Breast epithelium (tissue), 3 donors: Measurements from ENCODE around the gene FAM131C.

Experiments used
- CTCF ChIP-seq, 3 donors: fragments of 450-650 bp; IDR thresholded peaks; one replicate each; pipeline ENCODE4 v1.5.1; 2016 to 2017; ENCODE audit warnings: antibody characterized with exemption in 3 of 3, mild to moderate bottlenecking in 3 of 3, moderate library complexity in 3 of 3
- POLR2A ChIP-seq: fragments of 450-650 bp; IDR thresholded peaks from one replicate; pipeline ENCODE4 v1.6.1; 2016; ENCODE audit warnings: antibody characterized with exemption, mild to moderate bottlenecking, moderate library complexity
- POLR2AphosphoS5 ChIP-seq, 3 donors: sonication (generic); formaldehyde crosslinking; IDR thresholded peaks; one replicate each; pipeline ENCODE4 v1.6.1; 2017; ENCODE audit warnings: antibody characterized with exemption in 3 of 3

GRCh38 chr1:16080422-16081150 is 7.1 kb upstream of the FAM131C start:
- TF ChIP-seq CTCF (IDR thresholded peaks at IDR 0.05) (no peak), POLR2A (no peak), POLR2AphosphoS5 (IDR thresholded peaks at IDR 0.05) (no peak)
